GM12878 (cell line): ENCODE data around the gene MRPL41. TPM values are rescaled to one million over a fixed set of nuclear protein-coding genes. Genes with fewer than 3 reads are reported as not detected.

Experiments
- ATAC-seq: fragments of 200-7000 bp; cut with Tn5 transposase; 3 replicates; pipeline ENCODE4 v1.9.1; 2020; ENCODE audit warnings: mild to moderate bottlenecking, moderate library complexity
- BruUV-seq: library from RNA; stranded (reverse); fragments of 400-500 nt; replicated peaks from 2 replicates; lab custom pipeline; 2021; lab: Mats Ljungman, UMichigan
- CTCF ChIA-PET: fragments of 300-600 bp; sonication (Branson Sonifier 250); formaldehyde crosslinking; extraction: SDS; loops from one replicate; lab custom pipeline; 2021; ENCODE audit warnings: inconsistent platforms; lab: Yijun Ruan, JAX
- POLR2A ChIA-PET: fragments of 350-600 bp; formaldehyde crosslinking; extraction: SDS; loops from one replicate; lab custom pipeline; 2021; ENCODE audit warnings: inconsistent platforms; lab: Charles Lee
- RAD21 ChIA-PET: fragments of 300-600 bp; sonication (Branson Sonifier 250); formaldehyde crosslinking; loops from one replicate; lab custom pipeline; 2023; ENCODE audit warnings: antibody characterized with exemption; ENCODE audit not compliant: unreplicated experiment; lab: Charles Lee
- SMC1A ChIA-PET: fragments of 300-600 bp; sonication (Branson Sonifier 250); formaldehyde crosslinking; loops from one replicate; lab custom pipeline; 2023; ENCODE audit not compliant: unreplicated experiment, uncharacterized antibody; lab: Charles Lee
- DNase-seq: peaks from one replicate; pipeline ENCODE4 v3.0.0-alpha.2; 2011; ENCODE audit warnings: low read depth, low spot score
- FAIRE-seq: peaks from 3 replicates; lab custom pipeline; 2011; peaks lifted over from hg19 to GRCh38; lab: Jason Lieb, UNC
- H2AFZ ChIP-seq: 2 replicates; pipeline ENCODE4 v1.6.0; 2011; ENCODE audit warnings: low read depth, low read length, control low read depth; ENCODE audit not compliant: control insufficient read depth
- H3K27ac ChIP-seq: 2 replicates; pipeline ENCODE4 v1.5.1; 2011; ENCODE audit warnings: control low read depth; ENCODE audit not compliant: control insufficient read depth, insufficient read depth
- H3K27me3 ChIP-seq, 2 experiments: replicated peaks in 1 of 2; 2 replicates each; pipeline versions ENCODE4 v1.6.0 to v1.6.1; 2011; ENCODE audit warnings: low read length in 1 of 2; ENCODE audit not compliant: control insufficient read depth in 2 of 2, insufficient read depth in 2 of 2
- H3K36me3 ChIP-seq, 2 experiments: 2 replicates each; pipeline ENCODE4 v1.5.1; 2011; ENCODE audit warnings: low read length in 1 of 2; ENCODE audit not compliant: control insufficient read depth in 2 of 2, insufficient read depth in 2 of 2
- H3K4me1 ChIP-seq: 2 replicates; pipeline ENCODE4 v1.6.1; 2011; ENCODE audit warnings: mild to moderate bottlenecking, low read length, moderate library complexity, mixed read lengths; ENCODE audit not compliant: control insufficient read depth, insufficient read depth
- H3K4me2 ChIP-seq: 2 replicates; pipeline ENCODE4 v1.6.0; 2011; ENCODE audit warnings: control low read depth; ENCODE audit not compliant: control insufficient read depth, insufficient read depth
- H3K4me3 ChIP-seq: fragments of 200-600 bp; sonication (generic); 2 replicates; pipeline ENCODE4 v1.5.1; 2016
- H3K79me2 ChIP-seq: 2 replicates; pipeline ENCODE4 v1.6.0; 2011; ENCODE audit warnings: low read length; ENCODE audit not compliant: control insufficient read depth, insufficient read depth
- H3K9ac ChIP-seq: 2 replicates; pipeline ENCODE4 v1.8.0; 2011; ENCODE audit warnings: low read length, control low read depth, mixed read lengths; ENCODE audit not compliant: control insufficient read depth, insufficient read depth
- H3K9me3 ChIP-seq: replicated peaks from 3 replicates; pipeline ENCODE4 v1.5.1; 2011; ENCODE audit warnings: mild to moderate bottlenecking, low read length; ENCODE audit not compliant: control insufficient read depth, insufficient read depth
- H4K20me1 ChIP-seq: 2 replicates; pipeline ENCODE4 v1.6.0; 2011; ENCODE audit not compliant: control insufficient read depth, insufficient read depth
- BCL11A ChIP-seq: IDR thresholded peaks from 2 replicates; pipeline ENCODE4 v1.6.1; 2011; ENCODE audit warnings: low read depth, low read length
- FOXM1 ChIP-seq: IDR thresholded peaks from 2 replicates; pipeline ENCODE4 v1.6.1; 2012; ENCODE audit warnings: low read depth, mild to moderate bottlenecking, inconsistent platforms, low read length, moderate library complexity
- IKZF2 ChIP-seq, 2 experiments: fragments of 450-650 bp; IDR thresholded peaks; 2 replicates each; pipeline ENCODE4 v1.6.1; 2017; ENCODE audit warnings: mild to moderate bottlenecking in 2 of 2, moderate library complexity in 2 of 2
- NRF1 ChIP-seq: conservative IDR thresholded peaks from 2 replicates; pipeline ENCODE4 v1.6.1; 2011; ENCODE audit warnings: mild to moderate bottlenecking, low read depth, low read length, improper control_type of control experiment
- RFX5 ChIP-seq: IDR thresholded peaks from 2 replicates; pipeline ENCODE4 v1.6.1; 2011; ENCODE audit warnings: low read depth, low read length, improper control_type of control experiment
- SMARCA5 ChIP-seq: fragments of 450-650 bp; IDR thresholded peaks from 2 replicates; pipeline ENCODE4 v1.6.1; 2017; ENCODE audit warnings: mild to moderate bottlenecking
- TAF1 ChIP-seq: IDR thresholded peaks from 2 replicates; pipeline ENCODE4 v1.6.1; 2011; ENCODE audit warnings: mild to moderate bottlenecking, low read depth, low read length, borderline replicate concordance
- ZBED1 ChIP-seq: IDR thresholded peaks from 2 replicates; pipeline ENCODE4 v1.6.1; 2016; ENCODE audit warnings: borderline replicate concordance
- ZBTB11 ChIP-seq: fragments of 450-650 bp; formaldehyde crosslinking; IDR thresholded peaks from 2 replicates; pipeline ENCODE4 v1.5.0; 2022; ENCODE audit warnings: mild to moderate bottlenecking, missing genetic modification characterization
- WGBS: methylation state at CpG from one replicate; pipeline ENCODE4 v1.1.6; 2016; ENCODE audit warnings: low lambda C conversion rate; ENCODE audit not compliant: insufficient replicate concordance, insufficient coverage; ENCODE audit errors: missing lambda C conversion rate; 5-methylcytosine and 5-hydroxymethylcytosine counted together
- in situ Hi-C: fragments of 300-500 bp; cut with MboI; formaldehyde crosslinking; loops from 9 replicates; pipeline ENCODE4 v1.14.3; 2018; ENCODE audit warnings: mixed read lengths
- intact Hi-C: fragments of 100-400 bp; cut with micrococcal nuclease; formaldehyde crosslinking; loops from one replicate; pipeline ENCODE4 v1.14.2; 2022; ENCODE audit not compliant: unreplicated experiment
- polyA plus RNA-seq, 11 experiments: library from polyadenylated mRNA; depleted of rRNA in 4 of 11; unstranded in 6 of 11; stranded (reverse) in 5 of 11; fragments of >200 nt; fragmentation: Nextera tagmentation in 4 of 11; fragmentation: Illumina TruSeq in 1 of 11; extraction: Ambion mirVana in 4 of 11; extraction: Trizol in 1 of 11; gene quantifications; 1 replicate in 1 of 11; 2 replicates in 10 of 11; pipeline versions ENCODE4 v1.2.1 to v1.2.3, GENCODE V29; 2011 to 2016; ENCODE audit warnings: inconsistent platforms in 2 of 11, missing spikeins in 2 of 11, low read depth in 1 of 11
- total RNA-seq, 4 experiments: library from RNA; depleted of rRNA in 3 of 4; stranded (reverse); fragments of >200 nt in 3 of 4; fragmentation: Illumina TruSeq in 1 of 4; extraction: Trizol in 1 of 4; gene quantifications; 2 replicates each; pipeline versions ENCODE4 v1.2.1 to v1.2.3, GENCODE V29; 2013 to 2021
- TF ChIP-seq, protein P1 (sequence below): IDR thresholded peaks from 2 replicates; pipeline ENCODE4 v1.6.1; 2012; ENCODE audit warnings: low read depth, low read length, improper control_type of control experiment
- TF ChIP-seq, protein P2 (sequence below): fragments of 150-350 bp; IDR thresholded peaks from 2 replicates; pipeline ENCODE4 v1.6.1; 2016; ENCODE audit warnings: low read depth, low read length

MRPL41 gene
- total and polyA plus RNA-seq, 10 of the 15 experiments (the other 5 are each of a cell fraction or from before 2014, with no cell fraction given) = 1.3 to 116 (median 40.1) TPM

DNA sequence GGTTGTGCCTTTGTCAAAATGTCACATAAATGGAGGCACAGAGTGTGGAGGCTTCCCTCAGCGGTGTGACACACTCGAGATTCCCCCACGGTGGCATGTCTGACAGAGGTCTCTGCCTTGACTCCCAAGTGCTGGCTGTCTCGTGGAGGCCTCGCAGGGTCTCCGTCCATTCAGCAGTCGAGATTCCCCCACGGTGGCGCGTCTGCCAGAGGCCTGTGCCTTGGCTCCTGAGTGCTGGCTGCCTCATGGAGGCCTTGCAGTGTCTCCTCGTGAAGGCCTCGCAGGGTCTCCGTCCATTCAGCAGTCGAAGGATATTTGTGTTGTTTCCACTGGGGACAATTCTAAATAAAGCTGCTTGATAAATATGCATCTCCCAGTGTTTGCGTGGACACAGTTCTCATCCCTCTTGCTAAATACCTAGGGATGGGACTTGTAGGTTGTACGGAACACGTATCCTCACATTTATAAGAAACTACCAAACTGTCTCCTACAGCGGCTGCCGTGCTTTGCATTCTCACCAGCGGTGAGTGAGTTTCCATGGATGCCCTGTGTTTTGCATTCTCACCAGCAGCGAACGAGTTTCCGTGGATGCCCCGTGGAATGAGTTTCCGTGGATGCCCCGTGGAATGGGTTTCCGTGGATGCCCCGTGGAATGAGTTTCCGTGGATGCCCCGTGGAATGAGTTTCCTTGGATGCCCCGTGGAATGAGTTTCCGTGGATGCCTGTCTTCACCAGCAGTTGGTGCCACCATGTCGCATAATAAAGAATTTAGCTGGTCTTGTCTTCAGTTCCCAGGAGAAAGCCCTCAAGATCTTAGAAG lies 27.3 kb upstream of the MRPL41 start:
- Histone ChIP-seq H4K20me1 (no peaks in the 10 kb centered on the region), H3K9ac (no peak overlapping the region), H3K4me3 (no peak overlapping the region), H3K36me3 (no peaks in the 10 kb centered on the region), H3K4me2 (no peak overlapping the region), H3K9me3 (no peaks in the 10 kb centered on the region), H3K27ac (no peak overlapping the region), H3K4me1 (no peaks in the 10 kb centered on the region), H2AFZ (no peak overlapping the region), H3K79me2 (no peaks in the 10 kb centered on the region), H3K27me3 (no peaks in the 10 kb centered on the region)
- TF ChIP-seq FOXM1 = no peak
- no peak for TF ChIP-seq SMARCA5
- TF ChIP-seq NRF1 = no peak
- TF ChIP-seq, protein P1, sequence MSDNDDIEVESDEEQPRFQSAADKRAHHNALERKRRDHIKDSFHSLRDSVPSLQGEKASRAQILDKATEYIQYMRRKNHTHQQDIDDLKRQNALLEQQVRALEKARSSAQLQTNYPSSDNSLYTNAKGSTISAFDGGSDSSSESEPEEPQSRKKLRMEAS = no peak
- no peak for TF ChIP-seq TAF1
- TF ChIP-seq ZBTB11 = no peak
- no peak for TF ChIP-seq RFX5
- TF ChIP-seq ZBED1 = no peak
- TF ChIP-seq BCL11A = no peak
- TF ChIP-seq IKZF2 (IDR thresholded peaks at IDR 0.05) = no peak
- TF ChIP-seq, protein P2, sequence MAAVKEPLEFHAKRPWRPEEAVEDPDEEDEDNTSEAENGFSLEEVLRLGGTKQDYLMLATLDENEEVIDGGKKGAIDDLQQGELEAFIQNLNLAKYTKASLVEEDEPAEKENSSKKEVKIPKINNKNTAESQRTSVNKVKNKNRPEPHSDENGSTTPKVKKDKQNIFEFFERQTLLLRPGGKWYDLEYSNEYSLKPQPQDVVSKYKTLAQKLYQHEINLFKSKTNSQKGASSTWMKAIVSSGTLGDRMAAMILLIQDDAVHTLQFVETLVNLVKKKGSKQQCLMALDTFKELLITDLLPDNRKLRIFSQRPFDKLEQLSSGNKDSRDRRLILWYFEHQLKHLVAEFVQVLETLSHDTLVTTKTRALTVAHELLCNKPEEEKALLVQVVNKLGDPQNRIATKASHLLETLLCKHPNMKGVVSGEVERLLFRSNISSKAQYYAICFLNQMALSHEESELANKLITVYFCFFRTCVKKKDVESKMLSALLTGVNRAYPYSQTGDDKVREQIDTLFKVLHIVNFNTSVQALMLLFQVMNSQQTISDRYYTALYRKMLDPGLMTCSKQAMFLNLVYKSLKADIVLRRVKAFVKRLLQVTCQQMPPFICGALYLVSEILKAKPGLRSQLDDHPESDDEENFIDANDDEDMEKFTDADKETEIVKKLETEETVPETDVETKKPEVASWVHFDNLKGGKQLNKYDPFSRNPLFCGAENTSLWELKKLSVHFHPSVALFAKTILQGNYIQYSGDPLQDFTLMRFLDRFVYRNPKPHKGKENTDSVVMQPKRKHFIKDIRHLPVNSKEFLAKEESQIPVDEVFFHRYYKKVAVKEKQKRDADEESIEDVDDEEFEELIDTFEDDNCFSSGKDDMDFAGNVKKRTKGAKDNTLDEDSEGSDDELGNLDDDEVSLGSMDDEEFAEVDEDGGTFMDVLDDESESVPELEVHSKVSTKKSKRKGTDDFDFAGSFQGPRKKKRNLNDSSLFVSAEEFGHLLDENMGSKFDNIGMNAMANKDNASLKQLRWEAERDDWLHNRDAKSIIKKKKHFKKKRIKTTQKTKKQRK = no peak
- ChIA-PET RAD21 (interaction anchor here (1.1 to 1.8 kb wide), 3 partner anchors 15 to 288 kb away, joined by 3 to 4 read pairs (median 3); partner anchors contain the start of genes EXD3 and NOXA1), SMC1A (interaction anchor here (0.8 kb wide), 1 partner anchor 15 kb away, joined by 4 read pairs; no protein-coding TSS in a partner anchor), CTCF (interaction anchor here (0.6 to 3.1 kb wide), 6 partner anchors 10 to 119 kb away, joined by 3 to 14 read pairs (median 3); no protein-coding TSS in a partner anchor), POLR2A (interaction anchor here (1.0 kb wide), 1 partner anchor 101 kb away, joined by 6 read pairs; the partner anchor contains the start of genes EXD3 and NOXA1)
- DNase-seq = no peak
- no peak for ATAC-seq
- no TSS peak for BruUV-seq
- in situ Hi-C loops = no loop called here
- no peak for FAIRE-seq
- WGBS = 80% methylated on average over 33 of the region's 33 CpGs
- intact Hi-C loops = loop anchor here (10.0 kb wide), 2 partner anchors 60 to 230 kb away; no protein-coding TSS in a partner anchor
